SIG-M5 treated with dmso at 0.1 percent for 504 hours (cell line): ENCODE data around the gene UBXN7.
A peak's percentile ranks its signal among the peaks of the same experiment; 100 is the strongest.
"Not testable (repeated sequence)": the region's sequence is repeated elsewhere in the genome, so short reads cannot be mapped to it uniquely, and the experiment has no call there.

ENCODE experiments used
- DNase-seq: peaks from one replicate; lab custom pipeline; 2025; ENCODE audit not compliant: unreplicated experiment; lab: John Stamatoyannopoulos, UW

Gene UBXN7

DNA sequence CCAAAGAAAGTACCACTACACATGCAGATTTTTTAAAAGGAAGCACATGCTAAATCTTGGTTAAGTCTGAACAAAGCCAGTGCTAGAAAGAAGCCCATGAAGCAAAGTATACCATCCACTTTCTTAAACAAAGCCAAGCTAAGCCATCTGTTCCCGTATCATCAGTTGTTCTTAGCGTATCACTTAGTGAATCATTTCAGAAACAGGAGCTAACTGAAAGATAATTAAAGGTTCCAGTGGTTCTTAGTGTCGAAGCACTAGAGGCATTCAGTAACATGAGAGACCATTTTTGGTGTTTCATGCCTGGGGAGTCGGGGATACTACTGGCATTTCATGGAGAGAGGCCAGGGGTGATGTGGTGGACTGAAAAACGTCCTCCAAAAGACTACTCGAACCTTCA, 12.8 kb downstream of the UBXN7 start:
- DNase-seq: no peak

- DNase-seq: peak; percentile 68
These were observed 13.6 kb downstream of the UBXN7 start for GRCh38 chr3:196418601-196419000.

DNA sequence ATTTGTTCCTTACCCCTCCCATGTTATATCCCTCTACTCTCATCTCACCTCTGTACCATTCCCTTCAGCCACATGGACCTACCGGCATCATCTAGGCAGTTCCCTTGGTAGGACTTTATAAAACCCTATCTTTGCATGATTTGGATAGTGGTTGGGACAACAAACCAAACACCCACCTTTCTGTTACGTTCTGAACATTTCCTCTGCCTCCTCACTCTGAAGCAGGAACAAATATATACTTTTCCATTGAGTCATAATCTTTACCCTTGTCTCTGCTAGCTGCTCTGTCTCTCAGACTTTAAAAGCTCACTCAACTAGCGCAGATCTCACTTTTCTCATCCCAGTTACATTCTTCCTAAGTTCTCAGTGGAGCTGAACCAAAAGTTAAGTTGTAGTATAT, 17.8 kb downstream of the UBXN7 start:
- no peak for DNase-seq

DNA sequence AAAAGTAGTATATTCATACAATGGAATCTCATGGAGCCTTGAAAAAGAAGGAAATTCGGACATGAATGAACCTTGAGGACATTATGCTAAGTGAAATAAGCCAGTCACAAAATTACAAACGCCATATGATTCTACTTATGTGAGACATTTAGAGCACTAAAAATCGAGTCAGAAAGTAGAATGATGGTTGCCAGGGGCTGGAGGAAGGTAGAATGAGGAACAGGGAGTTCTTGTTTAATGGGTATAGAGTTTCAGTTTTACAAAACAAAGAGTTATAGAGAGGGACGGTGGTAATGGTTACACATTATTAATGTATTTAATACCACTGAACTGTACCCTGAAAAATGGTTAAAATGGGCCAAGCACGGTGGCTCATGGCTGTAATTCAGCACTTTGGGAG, 19.5 kb downstream of the UBXN7 start:
- DNase-seq: no peak

GRCh38 chr3:196409409-196409808, 22.8 kb downstream of the UBXN7 start:
- no peak for DNase-seq

DNA sequence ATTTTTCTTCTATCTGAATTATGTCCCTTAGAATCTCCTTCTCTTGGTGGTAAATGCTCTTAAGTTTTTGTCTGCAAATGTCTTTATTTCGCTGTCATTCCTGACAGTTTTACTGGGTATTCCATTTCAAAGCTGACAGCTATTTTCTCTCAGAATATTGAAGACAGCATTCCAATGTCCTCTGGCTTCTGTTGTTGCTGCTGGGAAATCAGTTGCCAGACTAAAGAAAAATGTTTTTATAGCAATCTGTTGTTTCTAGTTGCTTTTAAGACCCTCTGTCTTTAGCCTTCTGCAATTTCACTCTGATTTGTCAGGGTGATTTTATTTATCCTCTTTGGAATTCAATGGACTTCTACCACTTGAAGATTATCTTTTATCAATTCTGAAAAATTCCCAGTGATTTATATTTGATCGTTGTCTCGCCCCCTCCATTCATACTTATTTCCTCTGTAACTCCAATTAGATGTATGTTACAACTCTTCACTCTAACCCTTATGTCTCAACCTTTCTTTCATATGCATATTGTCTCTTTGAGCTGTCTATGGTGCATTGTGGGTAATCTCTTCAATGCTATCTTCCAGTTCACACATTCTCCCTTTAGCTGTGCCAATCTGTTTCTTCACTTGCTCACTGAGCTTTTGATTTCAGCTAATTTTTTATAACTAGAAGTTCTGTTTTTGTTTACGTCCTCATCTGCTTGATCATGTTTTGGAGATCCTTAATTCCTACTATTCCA, 23.5 kb downstream of the UBXN7 start:
- no peak for DNase-seq

DNA sequence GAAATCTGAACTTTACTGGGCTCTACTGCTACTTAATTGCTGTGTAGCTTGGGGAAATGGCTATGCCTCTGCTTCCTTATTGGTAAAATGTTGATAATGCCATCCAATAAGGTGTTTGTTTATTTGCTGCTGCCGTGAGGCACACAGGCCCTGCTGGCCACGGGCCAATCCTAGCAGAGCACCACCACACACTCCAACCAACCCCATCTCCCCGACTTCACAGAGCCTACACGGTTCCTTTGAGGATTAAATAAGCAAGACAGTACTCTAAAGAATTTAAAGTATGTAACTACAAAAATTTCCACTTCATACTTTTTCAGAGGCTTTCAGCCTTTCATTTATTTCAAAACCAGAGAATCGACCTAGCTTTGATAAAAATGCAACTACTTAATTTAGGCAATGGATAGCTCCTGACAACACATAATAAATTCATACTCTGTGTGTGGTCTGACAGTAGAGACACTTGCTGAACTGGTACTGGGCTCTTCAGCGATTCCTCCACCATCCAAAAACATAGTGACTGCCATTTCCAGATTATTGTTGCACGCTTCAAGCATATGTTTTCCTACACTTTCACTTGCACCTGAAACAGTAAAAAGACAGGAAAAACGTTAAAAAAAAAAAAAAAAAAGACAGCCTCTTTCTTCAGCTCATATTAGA, 25.3 kb downstream of the UBXN7 start:
- no peak for DNase-seq

GRCh38 chr3:196400331-196400730, 31.9 kb downstream of the UBXN7 start:
- no peak for DNase-seq

DNA sequence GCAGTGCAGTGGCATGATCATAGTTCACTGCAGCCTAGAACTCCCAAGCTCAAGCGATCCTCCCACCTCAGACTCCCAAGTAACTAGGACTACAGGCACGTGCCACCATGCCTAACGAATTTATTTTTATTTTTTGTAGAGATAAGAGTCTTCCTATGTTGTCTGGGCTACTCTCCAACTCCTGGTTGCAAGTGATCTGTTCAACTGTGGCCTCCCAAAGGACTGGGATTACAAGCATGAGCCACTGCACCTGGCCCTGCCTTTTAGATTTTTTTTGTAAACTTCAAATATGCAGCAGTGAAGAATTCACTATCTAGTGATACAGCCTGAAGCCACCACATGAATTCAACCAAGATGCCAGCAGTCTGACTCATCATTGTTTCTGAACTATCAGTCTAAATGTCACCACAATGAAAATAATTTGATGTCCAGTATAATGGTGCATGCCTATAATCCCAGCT, 32.7 kb downstream of the UBXN7 start:
- no peak for DNase-seq

GRCh38 chr3:196398782-196399181, 33.4 kb downstream of the UBXN7 start:
- DNase-seq: no peak

DNA sequence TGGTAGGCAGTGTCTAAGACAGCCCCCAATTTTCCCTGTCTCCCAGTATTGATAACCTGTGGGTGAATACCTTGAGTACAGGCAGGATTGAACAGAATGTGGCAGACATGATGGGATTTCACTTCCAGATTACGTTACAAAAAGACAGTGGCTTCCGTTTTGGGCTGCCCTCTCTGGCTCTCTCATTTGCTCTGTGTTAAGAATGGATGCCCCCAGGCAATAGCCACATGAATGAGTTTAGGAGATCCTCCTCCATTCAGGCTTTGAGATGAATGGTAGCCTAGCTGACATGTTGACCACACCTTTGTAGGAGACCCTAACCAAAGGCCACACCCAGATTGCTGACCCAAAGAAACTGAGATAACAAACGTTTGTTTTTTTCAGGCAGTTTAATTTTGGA, 34.3 kb downstream of the UBXN7 start:
- no peak for DNase-seq

DNA sequence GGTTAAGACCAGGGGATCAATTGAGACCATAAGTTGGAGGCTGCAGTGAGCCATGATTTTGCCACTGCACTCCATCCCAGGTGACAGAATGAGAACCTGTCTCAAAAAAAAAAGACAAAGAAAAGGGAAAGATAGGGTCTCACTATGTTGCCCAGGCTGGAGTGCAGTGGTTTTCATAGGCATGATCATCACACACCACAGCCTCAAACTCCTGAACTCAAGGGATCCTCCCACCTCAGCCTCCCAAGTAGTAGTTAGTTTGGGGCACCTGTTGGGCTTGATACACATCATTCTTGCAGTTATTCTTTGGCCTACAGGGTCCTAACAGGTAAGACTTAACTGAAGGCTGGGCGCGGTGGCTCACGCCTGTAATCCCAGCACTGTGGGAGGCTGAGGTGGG, 42.1 kb downstream of the UBXN7 start:
- DNase-seq: no peak

DNA sequence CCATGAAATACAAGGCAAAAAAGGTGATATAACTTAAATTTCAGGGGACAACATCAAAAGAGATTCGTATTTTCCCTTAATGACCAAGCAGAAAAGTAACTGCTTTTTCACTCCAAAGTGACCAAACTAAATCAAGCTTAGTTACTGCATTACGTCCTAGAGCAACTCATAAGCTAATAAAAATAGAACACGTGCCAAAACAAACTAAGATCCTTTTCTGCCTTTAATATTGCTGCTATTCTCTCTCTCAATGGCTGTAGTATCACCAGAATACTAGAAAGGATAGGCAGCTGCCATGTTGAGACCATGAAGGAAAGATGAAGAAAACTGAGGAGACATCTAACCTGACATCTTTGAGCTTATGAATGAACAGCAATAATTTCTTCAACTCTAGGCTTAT, 43.3 kb downstream of the UBXN7 start:
- no peak for DNase-seq

DNA sequence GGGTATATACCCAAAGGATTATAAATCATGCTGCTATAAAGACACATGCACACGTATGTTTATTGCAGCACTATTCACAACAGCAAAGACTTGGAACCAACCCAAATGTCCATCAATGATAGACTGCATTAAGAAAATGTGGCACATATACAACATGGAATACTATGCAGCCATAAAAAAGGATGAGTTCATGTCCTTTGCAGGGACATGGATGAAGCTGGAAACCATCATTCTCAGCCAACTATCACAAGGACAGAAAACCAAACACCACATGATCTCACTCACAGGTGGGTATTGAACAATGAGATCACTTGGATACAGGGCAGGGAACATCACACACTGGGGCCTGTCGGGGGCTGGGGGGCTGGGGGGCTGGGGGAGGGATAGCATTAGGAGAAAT, 44.3 kb downstream of the UBXN7 start:
- not testable (repeated sequence) for DNase-seq

GRCh38 chr3:196386797-196387196, 45.4 kb downstream of the UBXN7 start:
- DNase-seq: not testable (repeated sequence)

DNA sequence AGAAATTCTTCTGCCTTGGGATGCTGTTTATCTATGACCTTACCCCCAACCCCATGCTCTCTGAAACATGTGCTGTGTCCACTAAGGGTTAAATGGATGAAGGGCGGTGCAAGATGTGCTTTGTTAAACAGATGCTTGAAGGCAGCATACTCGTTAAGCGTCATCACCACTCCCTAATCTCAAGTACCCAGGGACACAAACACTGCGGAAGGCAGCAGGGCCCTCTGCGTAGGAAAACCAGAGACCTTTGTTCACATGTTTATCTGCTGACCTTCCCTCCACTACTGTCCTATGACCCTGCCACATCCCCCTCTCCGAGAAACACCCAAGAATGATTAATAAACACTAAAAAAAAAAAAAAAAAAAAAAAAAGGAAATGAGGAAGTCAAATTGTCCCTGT, 46.2 kb downstream of the UBXN7 start:
- DNase-seq: not testable (repeated sequence)

DNA sequence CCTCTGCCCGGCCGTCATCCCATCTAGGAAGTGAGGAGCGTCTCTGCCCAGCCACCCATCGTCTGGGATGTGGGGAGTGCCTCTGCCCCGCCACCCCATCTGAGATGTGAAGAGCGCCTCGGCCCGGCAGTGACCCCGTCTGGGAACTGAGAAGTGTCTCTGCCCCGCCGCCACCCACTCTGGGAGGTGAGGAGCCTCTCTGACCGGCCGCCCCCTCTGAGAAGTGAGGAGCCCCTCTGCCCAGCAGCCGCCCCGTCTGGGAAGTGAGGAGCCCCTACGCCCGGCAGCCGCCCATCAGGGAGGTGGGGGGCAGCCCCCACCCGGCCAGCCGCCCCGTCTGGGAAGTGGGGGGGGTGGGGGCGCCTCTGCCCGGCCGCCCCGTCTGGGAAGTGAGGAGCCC, 46.8 kb downstream of the UBXN7 start:
- DNase-seq: not testable (repeated sequence)

DNA sequence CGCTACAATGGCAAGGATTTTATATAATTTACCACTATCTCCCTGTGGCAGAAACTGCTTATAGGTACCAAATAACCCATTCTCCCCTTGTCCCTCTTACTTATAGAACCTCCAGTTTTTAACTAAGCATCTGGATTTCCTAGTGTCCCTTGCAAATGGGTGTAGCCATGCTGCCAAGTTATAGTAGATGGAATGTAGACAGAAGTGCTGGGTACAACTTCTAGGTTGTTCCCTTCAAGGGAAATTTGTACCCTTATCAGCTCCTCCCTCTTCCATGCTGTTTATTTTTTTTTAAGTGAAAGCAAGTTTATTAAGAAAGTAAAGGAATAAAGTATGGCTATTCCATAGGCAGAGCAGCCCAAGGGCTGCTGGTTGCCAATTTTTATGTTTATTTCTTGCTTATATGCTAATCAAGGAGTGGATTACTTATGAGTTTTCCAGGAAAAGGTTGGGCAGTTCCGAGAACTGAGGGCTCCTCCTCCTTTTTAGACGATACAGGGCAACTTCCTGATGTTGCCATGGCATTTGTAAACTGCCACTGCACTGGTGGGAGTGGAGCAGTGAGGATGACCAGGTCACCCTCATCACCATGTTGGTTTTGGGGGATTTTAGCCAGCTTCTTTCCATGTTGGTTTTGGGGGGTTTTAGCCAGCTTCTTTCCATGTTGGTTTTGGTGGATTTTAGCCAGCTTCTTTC, 53.9 kb downstream of the UBXN7 start:
- no peak for DNase-seq

DNA sequence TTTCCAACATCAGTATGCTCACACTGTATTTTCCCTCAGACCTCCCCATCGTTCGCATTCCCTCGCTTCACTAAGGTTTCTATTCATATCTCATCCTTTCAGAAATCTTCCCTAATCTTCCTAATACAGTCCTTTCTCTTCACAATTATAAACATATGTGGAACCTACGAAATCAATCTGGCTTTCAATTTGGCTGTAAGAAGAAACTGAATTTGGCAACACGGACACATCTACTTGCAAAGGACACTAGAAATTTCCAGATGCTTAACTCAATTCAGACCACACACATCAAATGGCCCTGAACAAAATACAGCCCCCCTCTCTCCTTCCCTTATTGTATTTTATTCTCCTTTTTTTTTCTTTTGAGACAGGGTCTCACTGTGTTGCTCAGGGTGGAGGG, 54.9 kb downstream of the UBXN7 start:
- no peak for DNase-seq

- no peak for DNase-seq
These were observed 66.5 kb downstream of the UBXN7 start for GRCh38 chr3:196365736-196366135.

- DNase-seq: no peak
These were observed 71.6 kb downstream of the UBXN7 start for GRCh38 chr3:196360586-196360985.

DNA sequence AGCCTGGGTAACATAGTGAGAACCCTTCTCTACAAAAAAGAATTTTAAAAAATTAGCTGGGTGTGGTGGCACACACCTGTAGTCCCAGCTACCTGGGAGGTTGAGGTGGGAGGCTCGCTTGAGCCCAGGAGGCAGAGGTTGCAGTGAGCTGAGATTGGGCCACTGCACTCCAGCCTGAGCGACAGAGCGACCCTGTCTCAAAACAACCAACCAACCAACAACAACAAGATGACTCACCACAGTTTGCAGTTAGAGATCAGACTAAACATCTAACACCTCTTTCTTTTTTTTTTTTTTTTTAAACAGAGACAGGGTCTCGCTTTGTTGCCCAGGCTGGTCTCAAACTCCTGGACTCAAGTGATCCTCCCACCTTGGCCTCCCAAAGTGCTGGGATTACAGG, 73.7 kb downstream of the UBXN7 start:
- DNase-seq: not testable (repeated sequence)
